ENCODE results near the gene MBD5.

MBD5 gene

GRCh38 chr2:148553332-148553887, 532.5 kb downstream of the MBD5 start:
- peak overlapping the region; percentile 51 to 63 for H3K4me3 ChIP-seq (ENCODE audit: low read depth in 1 of 2, low read length in 2 of 2)
- peaks cover 0 to 3% of the 10 kb centered on the region in 2 donors for H3K4me1 ChIP-seq (ENCODE audit: control insufficient read depth in 1 of 2, insufficient read depth in 2 of 2, low read length in 2 of 2)
- no peaks in the 10 kb centered on the region for H3K36me3 ChIP-seq (ENCODE audit: control insufficient read depth in 1 of 2, insufficient read depth in 2 of 2, low read length in 2 of 2)
- H3K27ac ChIP-seq (ENCODE audit: low read length): no peak overlapping the region
- peaks cover 0 to 7% of the 10 kb centered on the region in 2 donors for H3K9me3 ChIP-seq (ENCODE audit: control insufficient read depth in 1 of 2, low read length in 2 of 2)
- H3K27me3 ChIP-seq (ENCODE audit: low read depth, low read length): no peaks in the 10 kb centered on the region

GRCh38 chr2:148554459-148555247, 533.8 kb downstream of the MBD5 start:
- Histone ChIP-seq H3K36me3 (ENCODE audit: control insufficient read depth in 1 of 2, insufficient read depth in 2 of 2, low read length in 2 of 2) (no peaks in the 10 kb centered on the region), H3K4me1 (ENCODE audit: control insufficient read depth in 1 of 2, insufficient read depth in 2 of 2, low read length in 2 of 2) (peaks cover 0 to 3% of the 10 kb centered on the region in 2 donors), H3K4me3 (ENCODE audit: low read depth in 1 of 2, low read length in 2 of 2) (no peak overlapping the region), H3K9me3 (ENCODE audit: control insufficient read depth in 1 of 2, low read length in 2 of 2) (peaks cover 0 to 7% of the 10 kb centered on the region in 2 donors), H3K27ac (ENCODE audit: low read length) (no peak overlapping the region), H3K27me3 (ENCODE audit: low read depth, low read length) (no peaks in the 10 kb centered on the region)

- Histone ChIP-seq H3K27ac (ENCODE audit: low read length) (no peak overlapping the region), H3K9me3 (ENCODE audit: control insufficient read depth in 1 of 2, low read length in 2 of 2) (peaks cover 0 to 7% of the 10 kb centered on the region in 2 donors), H3K4me1 (ENCODE audit: control insufficient read depth in 1 of 2, insufficient read depth in 2 of 2, low read length in 2 of 2) (peaks cover 0 to 3% of the 10 kb centered on the region in 2 donors), H3K36me3 (ENCODE audit: control insufficient read depth in 1 of 2, insufficient read depth in 2 of 2, low read length in 2 of 2) (no peaks in the 10 kb centered on the region), H3K27me3 (ENCODE audit: low read depth, low read length) (no peaks in the 10 kb centered on the region), H3K4me3 (ENCODE audit: low read depth in 1 of 2, low read length in 2 of 2) (no peak overlapping the region)
These were observed 534.9 kb downstream of the MBD5 start for GRCh38 chr2:148555622-148556294.

- Histone ChIP-seq H3K4me1 (ENCODE audit: control insufficient read depth in 1 of 2, insufficient read depth in 2 of 2, low read length in 2 of 2) (peaks cover 0 to 3% of the 10 kb centered on the region in 2 donors), H3K9me3 (ENCODE audit: control insufficient read depth in 1 of 2, low read length in 2 of 2) (peaks cover 0 to 7% of the 10 kb centered on the region in 2 donors), H3K36me3 (ENCODE audit: control insufficient read depth in 1 of 2, insufficient read depth in 2 of 2, low read length in 2 of 2) (no peaks in the 10 kb centered on the region), H3K4me3 (ENCODE audit: low read depth in 1 of 2, low read length in 2 of 2) (no peak overlapping the region), H3K27me3 (ENCODE audit: low read depth, low read length) (no peaks in the 10 kb centered on the region), H3K27ac (ENCODE audit: low read length) (no peak overlapping the region)
These were observed 537.0 kb downstream of the MBD5 start for GRCh38 chr2:148557844-148558436.

- Histone ChIP-seq H3K9me3 (ENCODE audit: control insufficient read depth in 1 of 2, low read length in 2 of 2) (peaks cover 0 to 7% of the 10 kb centered on the region in 2 donors), H3K27ac (ENCODE audit: low read length) (no peak overlapping the region), H3K36me3 (ENCODE audit: control insufficient read depth in 1 of 2, insufficient read depth in 2 of 2, low read length in 2 of 2) (no peaks in the 10 kb centered on the region), H3K27me3 (ENCODE audit: low read depth, low read length) (no peaks in the 10 kb centered on the region), H3K4me1 (ENCODE audit: control insufficient read depth in 1 of 2, insufficient read depth in 2 of 2, low read length in 2 of 2) (no peaks in the 10 kb centered on the region), H3K4me3 (ENCODE audit: low read depth in 1 of 2, low read length in 2 of 2) (no peak overlapping the region)
These were observed 539.6 kb downstream of the MBD5 start for GRCh38 chr2:148560496-148560895.

GRCh38 chr2:148561389-148561788, 540.5 kb downstream of the MBD5 start:
- Histone ChIP-seq H3K27ac (ENCODE audit: low read length) (no peak overlapping the region), H3K4me1 (ENCODE audit: control insufficient read depth in 1 of 2, insufficient read depth in 2 of 2, low read length in 2 of 2) (no peaks in the 10 kb centered on the region), H3K27me3 (ENCODE audit: low read depth, low read length) (no peaks in the 10 kb centered on the region), H3K9me3 (ENCODE audit: control insufficient read depth in 1 of 2, low read length in 2 of 2) (peaks cover 0 to 7% of the 10 kb centered on the region in 2 donors), H3K4me3 (ENCODE audit: low read depth in 1 of 2, low read length in 2 of 2) (no peak overlapping the region), H3K36me3 (ENCODE audit: control insufficient read depth in 1 of 2, insufficient read depth in 2 of 2, low read length in 2 of 2) (no peaks in the 10 kb centered on the region)

- Histone ChIP-seq H3K36me3 (ENCODE audit: control insufficient read depth in 1 of 2, insufficient read depth in 2 of 2, low read length in 2 of 2) (no peaks in the 10 kb centered on the region), H3K27ac (ENCODE audit: low read length) (no peak overlapping the region), H3K9me3 (ENCODE audit: control insufficient read depth in 1 of 2, low read length in 2 of 2) (no peaks in the 10 kb centered on the region), H3K27me3 (ENCODE audit: low read depth, low read length) (no peaks in the 10 kb centered on the region), H3K4me3 (ENCODE audit: low read depth in 1 of 2, low read length in 2 of 2) (no peak overlapping the region), H3K4me1 (ENCODE audit: control insufficient read depth in 1 of 2, insufficient read depth in 2 of 2, low read length in 2 of 2) (no peaks in the 10 kb centered on the region)
These were observed 544.5 kb downstream of the MBD5 start for GRCh38 chr2:148565272-148565894.
